ENCODE data around the gene UBTF. TPM values are rescaled to one million over a fixed set of nuclear protein-coding genes. Genes with fewer than 3 reads are reported as not detected.

The UBTF gene
- polyA plus RNA-seq, 3 donors = 120 to 138 (median 125) TPM

- peak; percentile 98 for DNase-seq
Observed at GRCh38 chr17:44199553-44200477, 19.7 kb downstream of the UBTF start, which contains the start of gene ATXN7L3. Gene ATXN7L3, minus strand, starts transcription at chr17:44199884. Its CDS starts 1,814 bp downstream, at chr17:44198070.

- DNase-seq = peak; percentile 41
Observed at GRCh38 chr17:44198721-44199552, 20.5 kb downstream of the UBTF start.

- DNase-seq = peak; percentile 28
Observed at GRCh38 chr17:44197980-44198720, 21.3 kb downstream of the UBTF start.

- no peak for DNase-seq
Observed at GRCh38 chr17:44197107-44197506, 22.4 kb downstream of the UBTF start.

- DNase-seq = no peak
Observed at GRCh38 chr17:44193326-44194084, 26.0 kb downstream of the UBTF start.

GRCh38 chr17:44192750-44193149 is 26.7 kb downstream of the UBTF start:
- no peak for DNase-seq

- no peak for DNase-seq
Observed at GRCh38 chr17:44191941-44192496, 27.5 kb downstream of the UBTF start.

GRCh38 chr17:44191369-44191768 is 28.1 kb downstream of the UBTF start:
- DNase-seq = no peak

- DNase-seq = no peak
Observed at GRCh38 chr17:44190481-44190880, 29.0 kb downstream of the UBTF start.

- no peak for DNase-seq
Observed at GRCh38 chr17:44188576-44189403, 30.7 kb downstream of the UBTF start.

- DNase-seq = no peak
Observed at GRCh38 chr17:44187131-44187899, 32.2 kb downstream of the UBTF start.

- peak; percentile 99 for DNase-seq
Observed at GRCh38 chr17:44186307-44187130, 33.0 kb downstream of the UBTF start, which contains the start of gene TMUB2. Gene TMUB2, plus strand, starts transcription at chr17:44186972. Its CDS starts 737 bp downstream, at chr17:44187709.

- DNase-seq = no peak
Observed at GRCh38 chr17:44184212-44184810, 35.2 kb downstream of the UBTF start.

GRCh38 chr17:44183024-44183423 is 36.5 kb downstream of the UBTF start:
- DNase-seq = no peak

GRCh38 chr17:44178133-44178532 is 41.3 kb downstream of the UBTF start:
- DNase-seq = no peak

GRCh38 chr17:44177640-44178039 is 41.8 kb downstream of the UBTF start:
- DNase-seq = no peak

GRCh38 chr17:44176671-44177501 is 42.6 kb downstream of the UBTF start:
- no peak for DNase-seq
